Measurements from ENCODE around the gene PHF2. TPM values are rescaled to one million over a fixed set of nuclear protein-coding genes. Genes with fewer than 3 reads are reported as not detected.

The PHF2 gene
- total and polyA plus RNA-seq, 12 donors: 13.9 to 31.3 (median 23.0) TPM

- H3K36me3 ChIP-seq: peaks cover 0 to 58% (median 6%) of the 10 kb centered on the region in 9 donors
- H3K4me1 ChIP-seq: no peaks in the 10 kb centered on the region
- intact Hi-C loops (cut with DNase I): no loop called here
- H3K27me3 ChIP-seq: no peaks in the 10 kb centered on the region
- DNase-seq (no peak), ATAC-seq (no peak)
- TF ChIP-seq, protein P1, sequence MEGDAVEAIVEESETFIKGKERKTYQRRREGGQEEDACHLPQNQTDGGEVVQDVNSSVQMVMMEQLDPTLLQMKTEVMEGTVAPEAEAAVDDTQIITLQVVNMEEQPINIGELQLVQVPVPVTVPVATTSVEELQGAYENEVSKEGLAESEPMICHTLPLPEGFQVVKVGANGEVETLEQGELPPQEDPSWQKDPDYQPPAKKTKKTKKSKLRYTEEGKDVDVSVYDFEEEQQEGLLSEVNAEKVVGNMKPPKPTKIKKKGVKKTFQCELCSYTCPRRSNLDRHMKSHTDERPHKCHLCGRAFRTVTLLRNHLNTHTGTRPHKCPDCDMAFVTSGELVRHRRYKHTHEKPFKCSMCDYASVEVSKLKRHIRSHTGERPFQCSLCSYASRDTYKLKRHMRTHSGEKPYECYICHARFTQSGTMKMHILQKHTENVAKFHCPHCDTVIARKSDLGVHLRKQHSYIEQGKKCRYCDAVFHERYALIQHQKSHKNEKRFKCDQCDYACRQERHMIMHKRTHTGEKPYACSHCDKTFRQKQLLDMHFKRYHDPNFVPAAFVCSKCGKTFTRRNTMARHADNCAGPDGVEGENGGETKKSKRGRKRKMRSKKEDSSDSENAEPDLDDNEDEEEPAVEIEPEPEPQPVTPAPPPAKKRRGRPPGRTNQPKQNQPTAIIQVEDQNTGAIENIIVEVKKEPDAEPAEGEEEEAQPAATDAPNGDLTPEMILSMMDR (IDR thresholded peaks at IDR 0.05): no peak
- H3K4me3 ChIP-seq: no peak overlapping the region
- no peaks in the 10 kb centered on the region for H3K9me3 ChIP-seq
- no peak overlapping the region for H3K27ac ChIP-seq
- 73 to 85% methylated on average over 4 of the region's 4 CpGs for WGBS, 2 donors
These were observed 91.2 kb downstream of the PHF2 start for GRCh38 chr9:93667627-93668026.

DNA sequence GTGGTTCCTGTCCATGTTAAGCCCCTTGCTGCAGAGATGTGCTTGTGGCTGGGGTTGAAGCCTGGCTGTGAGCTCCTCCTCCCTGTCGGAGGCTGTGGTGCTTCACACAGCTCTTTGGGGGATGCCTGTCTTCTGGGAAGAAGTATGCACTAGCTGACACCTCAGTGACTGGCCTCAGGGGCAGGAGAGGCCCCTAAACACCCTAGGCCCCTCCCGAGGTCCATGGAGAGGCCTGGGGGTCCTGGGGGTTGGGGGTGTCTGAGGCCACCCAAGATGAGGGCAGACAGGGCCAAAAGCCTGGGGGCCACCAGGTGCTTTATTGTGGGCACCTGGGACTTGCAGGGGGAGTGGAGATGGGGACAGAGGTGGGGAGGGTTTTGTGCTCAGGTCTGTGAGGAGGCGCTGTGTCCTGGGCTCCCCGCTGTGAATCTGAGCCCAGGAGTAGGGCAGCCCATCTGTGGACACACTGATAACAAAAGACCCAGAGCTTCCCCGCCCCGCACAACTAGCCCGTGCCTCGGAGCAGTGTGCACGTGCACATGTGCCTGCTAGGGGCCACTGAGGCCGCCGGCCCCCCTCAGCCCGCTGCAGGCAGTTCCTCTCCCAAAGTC lies 92.0 kb downstream of the PHF2 start:
- H3K4me1 ChIP-seq: peaks cover 0 to 6% (median 0%) of the 10 kb centered on the region in 9 donors

DNA sequence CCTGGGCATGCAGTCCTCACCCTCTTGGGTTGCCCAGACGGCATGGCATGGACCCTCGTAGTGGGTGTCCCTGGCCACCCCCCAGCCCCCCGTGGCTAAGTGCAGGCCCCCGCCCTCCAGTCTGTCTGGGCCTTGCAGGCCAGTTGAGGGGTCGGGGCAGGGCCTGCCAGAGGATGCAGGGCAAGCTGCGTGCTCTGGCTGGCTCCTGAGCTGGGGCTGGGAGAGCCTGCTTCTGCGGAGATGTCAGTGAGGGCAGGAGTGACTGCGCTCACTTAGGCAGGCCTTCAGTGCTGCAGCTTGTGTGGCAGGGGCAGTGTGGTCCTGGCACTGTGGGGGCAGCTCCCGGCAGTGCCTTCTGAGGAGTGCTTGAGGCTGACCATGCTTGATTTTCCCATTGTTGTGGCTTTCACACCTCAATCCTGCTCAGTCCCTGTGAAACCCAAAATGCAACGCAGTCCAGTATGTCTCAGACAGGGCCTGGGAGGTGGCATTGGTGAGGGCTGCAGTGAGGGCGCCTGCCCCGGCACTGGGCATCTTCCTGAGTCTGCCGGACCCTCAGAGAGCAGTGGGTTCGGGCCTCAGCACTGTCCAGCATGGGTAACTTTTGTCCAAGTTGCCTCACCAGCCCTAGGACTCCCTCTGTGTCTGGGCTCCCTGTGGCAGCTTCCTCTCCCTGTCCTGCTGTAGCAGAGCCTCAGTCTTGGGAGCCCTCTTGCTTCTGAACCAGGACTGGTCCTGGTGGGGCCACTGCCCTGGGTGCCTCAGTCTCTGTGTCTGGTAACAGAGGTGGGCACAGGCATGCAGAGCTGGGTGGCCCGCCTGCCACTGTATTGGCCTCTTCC lies 93.0 kb downstream of the PHF2 start:
- Histone ChIP-seq H3K4me1 (peaks cover 0 to 8% (median 0%) of the 10 kb centered on the region in 9 donors), H3K9me3 (no peaks in the 10 kb centered on the region), H3K27me3 (no peaks in the 10 kb centered on the region), H3K27ac (no peak overlapping the region), H3K4me3 (no peak overlapping the region), H3K36me3 (peaks cover 0 to 55% (median 7%) of the 10 kb centered on the region in 9 donors)
- 88 to 92% methylated on average over 15 of the region's 15 CpGs for WGBS, 2 donors
- no peak for ATAC-seq
- intact Hi-C loops (cut with DNase I): no loop called here
- TF ChIP-seq, protein P1 (IDR thresholded peaks at IDR 0.05): no peak
- no peak for DNase-seq

More for the DNA sequence above, 92.0 kb downstream of the PHF2 start:
- intact Hi-C loops (cut with DNase I): no loop called here
- Histone ChIP-seq H3K36me3 (peaks cover 0 to 55% (median 0%) of the 10 kb centered on the region in 9 donors), H3K27ac (no peak overlapping the region), H3K4me3 (no peak overlapping the region), H3K9me3 (no peaks in the 10 kb centered on the region), H3K27me3 (no peaks in the 10 kb centered on the region)
- WGBS, 2 donors: 76 to 79% methylated on average over 12 of the region's 12 CpGs
- TF ChIP-seq, protein P1 (IDR thresholded peaks at IDR 0.05): no peak
- ATAC-seq (no peak), DNase-seq (no peak)

- 61 to 71% methylated on average over 3 of the region's 3 CpGs for WGBS, 2 donors
- TF ChIP-seq, protein P1 (IDR thresholded peaks at IDR 0.05): no peak
- no peaks in the 10 kb centered on the region for H3K27me3 ChIP-seq
- peaks cover 0 to 8% (median 0%) of the 10 kb centered on the region in 9 donors for H3K4me1 ChIP-seq
- DNase-seq (no peak), ATAC-seq (no peak)
- no peak overlapping the region for H3K27ac ChIP-seq
- intact Hi-C loops (cut with DNase I): no loop called here
- H3K36me3 ChIP-seq: peaks cover 0 to 55% (median 13%) of the 10 kb centered on the region in 9 donors
- no peaks in the 10 kb centered on the region for H3K9me3 ChIP-seq
- no peak overlapping the region for H3K4me3 ChIP-seq
These were observed 93.5 kb downstream of the PHF2 start for GRCh38 chr9:93669958-93670207.
